Measurements from ENCODE around the gene AKR1C1.
"Not testable (repeated sequence)": the region's sequence is repeated elsewhere in the genome, so short reads cannot be mapped to it uniquely, and the experiment has no call there.

AKR1C1 gene

DNA sequence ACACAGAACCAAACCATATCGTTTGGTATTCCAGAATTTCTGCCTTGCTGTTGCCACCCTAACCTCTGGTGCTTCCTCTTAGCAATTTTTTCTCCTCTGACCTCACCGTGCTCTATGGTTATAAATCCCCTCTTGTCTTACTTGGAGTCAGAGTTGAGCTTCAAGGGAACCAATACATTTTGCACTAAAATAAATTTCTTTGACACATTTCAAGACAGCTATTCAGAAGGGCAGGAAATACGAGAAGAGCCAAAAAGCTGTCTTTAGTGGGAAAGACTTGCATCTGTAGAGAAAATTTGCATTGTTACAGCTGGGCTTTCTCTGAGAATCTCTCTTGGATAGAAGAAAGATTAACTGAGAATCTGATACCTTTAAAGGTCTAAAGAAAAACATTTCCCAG, 54.9 kb downstream of the AKR1C1 start:
- DNase-seq (ENCODE audit: low read depth in 3 of 3): no peak

DNA sequence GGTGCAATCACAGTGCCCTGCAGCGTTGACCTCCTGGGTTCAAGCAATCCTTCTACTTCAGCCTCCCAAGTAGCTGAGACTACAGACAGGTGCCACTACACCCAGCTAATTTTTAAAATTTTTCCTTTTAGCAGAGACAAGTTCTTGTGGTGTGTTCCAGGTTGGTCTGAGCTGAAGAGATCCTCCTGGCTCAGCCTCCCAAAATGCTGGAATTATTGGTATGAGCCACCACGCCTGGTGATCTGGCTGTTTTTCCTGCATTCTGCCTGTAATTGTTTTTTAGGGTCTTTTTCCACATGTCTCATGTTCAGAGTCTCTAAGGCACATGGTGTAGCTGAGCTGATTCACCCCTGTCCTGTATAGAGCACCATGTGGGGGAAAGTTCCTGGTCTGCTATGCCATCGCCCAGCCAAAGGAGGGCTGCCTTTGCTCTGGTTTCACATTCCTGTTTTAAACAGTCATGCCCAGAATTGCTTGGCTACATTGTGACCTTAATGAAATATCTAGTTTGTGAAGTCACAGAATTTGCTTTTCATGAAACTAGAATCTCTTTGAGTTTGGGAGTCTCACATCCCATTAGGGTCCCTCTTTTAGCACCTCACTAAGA, 55.6 kb downstream of the AKR1C1 start:
- DNase-seq (ENCODE audit: low read depth in 3 of 3): not testable (repeated sequence)

DNA sequence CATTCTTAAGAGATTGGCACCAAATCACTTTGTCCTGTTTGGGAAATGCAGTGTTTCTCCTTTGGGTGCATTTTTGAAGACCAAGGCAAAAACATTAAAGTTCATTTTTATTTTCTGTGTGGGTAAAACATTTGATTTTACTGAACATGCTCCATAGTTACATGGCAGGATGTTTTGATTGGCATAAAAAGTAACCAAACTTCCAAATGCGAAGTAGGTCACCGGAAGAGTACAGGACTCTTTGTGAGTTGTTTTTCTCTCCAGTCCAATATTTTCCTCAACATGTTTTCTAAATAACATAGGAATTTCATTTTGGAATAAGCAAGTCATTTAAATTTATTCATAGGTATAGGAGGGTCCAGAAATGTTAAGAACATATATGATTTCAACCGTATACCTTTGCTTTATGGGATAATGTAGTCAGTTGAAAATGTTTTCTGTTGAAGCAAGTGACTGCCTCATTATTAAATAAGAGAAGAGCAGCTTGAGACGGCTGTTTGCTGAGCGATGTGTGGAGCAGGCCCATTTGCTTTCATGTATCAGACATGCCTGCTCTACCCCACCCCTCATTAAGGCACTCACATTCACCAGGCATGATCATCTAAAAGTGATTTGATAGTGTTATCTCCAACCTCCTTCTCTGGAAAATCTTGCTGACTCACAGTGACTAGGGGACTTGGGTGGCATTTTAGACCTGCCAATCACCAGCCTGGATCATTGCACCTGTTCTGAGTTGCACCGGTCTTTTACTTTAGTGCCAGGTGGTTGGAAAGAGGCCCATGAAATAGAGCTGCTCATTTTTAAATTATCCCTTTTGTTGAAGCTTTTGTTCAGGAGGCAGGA, 56.8 kb downstream of the AKR1C1 start:
- not testable (repeated sequence) for DNase-seq (ENCODE audit: low read depth in 3 of 3)

GRCh38 chr10:5021624-5022290, 58.5 kb downstream of the AKR1C1 start:
- DNase-seq (ENCODE audit: low read depth in 3 of 3): not testable (repeated sequence)

- DNase-seq (ENCODE audit: low read depth in 3 of 3): no peak
Observed at GRCh38 chr10:5023177-5023805, 60.1 kb downstream of the AKR1C1 start.

GRCh38 chr10:5025461-5025881, 62.3 kb downstream of the AKR1C1 start:
- DNase-seq (ENCODE audit: low read depth in 3 of 3): not testable (repeated sequence)

- DNase-seq (ENCODE audit: low read depth in 3 of 3): no peak
Observed at GRCh38 chr10:5030989-5031388, 67.8 kb downstream of the AKR1C1 start.

GRCh38 chr10:5031588-5031987, 68.4 kb downstream of the AKR1C1 start:
- DNase-seq (ENCODE audit: low read depth in 3 of 3): not testable (repeated sequence)

- DNase-seq (ENCODE audit: low read depth in 3 of 3): not testable (repeated sequence)
Observed at GRCh38 chr10:5032444-5032843, 69.2 kb downstream of the AKR1C1 start.

Measured in stimulated activated CD4-positive, alpha-beta T cell treated with anti-CD3 and anti-CD28 coated beads, TNF-alpha, amount 100 ng/mL, for 24 hours (primary cell).